ENCODE data around the gene GLYATL3. TPM values are rescaled to one million over a fixed set of nuclear protein-coding genes. Genes with fewer than 3 reads are reported as not detected.

Gene GLYATL3
- total and polyA plus RNA-seq, 2 of the 4 experiments (the other 2 are of a cell fraction), result not detected

DNA sequence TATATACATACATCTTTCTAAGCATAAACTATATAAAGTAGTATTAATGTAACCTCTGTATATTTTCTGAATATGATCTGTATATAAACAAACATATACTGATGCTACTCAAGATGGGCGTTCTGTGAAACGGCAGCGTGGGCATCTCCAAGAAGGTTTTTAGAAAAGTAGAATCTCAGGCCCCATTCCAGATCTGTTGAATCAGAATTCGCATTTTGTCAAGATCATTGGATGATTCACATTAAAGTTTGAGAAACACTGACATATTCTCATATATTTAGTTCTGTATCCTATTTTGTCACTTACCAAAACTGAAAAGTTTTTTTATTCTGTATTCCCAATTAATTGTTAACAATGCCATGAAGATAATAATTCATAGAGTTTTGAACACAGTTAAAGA lies 56.2 kb downstream of the GLYATL3 start:
- Histone ChIP-seq H3K56ac (ENCODE audit: extremely low read depth, insufficient read depth, low read length) (no peak overlapping the region), H2BK15ac (ENCODE audit: low read depth, low read length) (no peak overlapping the region), H2AK5ac (ENCODE audit: low read depth, low read length) (no peak overlapping the region), H3K4ac (ENCODE audit: low read depth, low read length) (no peak overlapping the region), H3K9me1 (ENCODE audit: insufficient read depth, low read length) (no peaks in the 10 kb centered on the region), H3K4me3 (ENCODE audit: insufficient read depth, low read depth, low read length) (no peak overlapping the region), H2BK120ac (ENCODE audit: low read depth, low read length) (no peak overlapping the region), H3K27ac (ENCODE audit: insufficient read depth, low read length) (no peak overlapping the region), H4K5ac (ENCODE audit: low read depth, low read length) (no peak overlapping the region), H3K9me3 (ENCODE audit: control insufficient read depth, insufficient read depth, low read length) (no peaks in the 10 kb centered on the region), H3K79me1 (ENCODE audit: low read depth in 1 of 2, low read length in 2 of 2) (no peaks in the 10 kb centered on the region), H4K8ac (ENCODE audit: low read depth in 2 of 2, low read length in 2 of 2) (no peak overlapping the region), H3K4me1 (ENCODE audit: control insufficient read depth, insufficient read depth, low read length) (no peaks in the 10 kb centered on the region), H2BK5ac (ENCODE audit: low read depth, low read length, poor library complexity, severe bottlenecking) (no peak overlapping the region), H2AK9ac (replicated peaks; ENCODE audit: low read depth, low read length, poor library complexity) (no peak overlapping the region), H4K20me1 (ENCODE audit: insufficient read depth, low read length) (no peaks in the 10 kb centered on the region), H2BK20ac (ENCODE audit: low read depth, low read length) (no peak overlapping the region), H3K4me2 (ENCODE audit: low read depth, low read length) (no peak overlapping the region), H4K91ac (ENCODE audit: insufficient read depth, low read depth, low read length) (no peak overlapping the region), H3K23ac (ENCODE audit: low read depth, low read length) (no peak overlapping the region), H3K36me3 (ENCODE audit: control insufficient read depth, insufficient read depth, low read length) (no peaks in the 10 kb centered on the region), H3K18ac (ENCODE audit: low read depth, low read length) (no peak overlapping the region), H3K14ac (replicated peaks; ENCODE audit: low read depth, low read length) (no peak overlapping the region), H2AFZ (replicated peaks; ENCODE audit: low read length, poor library complexity) (no peak overlapping the region), H3K9ac (ENCODE audit: low read depth, low read length) (no peak overlapping the region), H3K27me3 (ENCODE audit: control insufficient read depth, insufficient read depth, low read length) (peaks cover 10% of the 10 kb centered on the region)
- ATAC-seq (ENCODE audit: low read depth) (no peak), DNase-seq (no peak)
- dilution Hi-C loops (cut with HindIII; ENCODE audit: low sequenced_read_pairs, unreplicated experiment) (no loop called here), intact Hi-C loops (cut with micrococcal nuclease) (no loop called here), in situ Hi-C loops (cut with MboI; ENCODE audit: low sequenced_read_pairs) (no loop called here)
- TF ChIP-seq MAZ (IDR thresholded peaks at IDR 0.05; ENCODE audit: borderline replicate concordance, low read depth, low read length) (no peak), ELK1 (IDR thresholded peaks at IDR 0.05; ENCODE audit: borderline replicate concordance, low read depth, low read length) (no peak), SMC3 (IDR thresholded peaks at IDR 0.05; ENCODE audit: low read depth, low read length) (no peak), POLR2A (IDR thresholded peaks at IDR 0.05; ENCODE audit: low read depth, low read length) (no peak), RFX5 (IDR thresholded peaks at IDR 0.05; ENCODE audit: low read depth, low read length) (no peak), MXI1 (IDR thresholded peaks at IDR 0.05; ENCODE audit: borderline replicate concordance, low read depth, low read length) (no peak), NFE2L2 (IDR thresholded peaks at IDR 0.05; ENCODE audit: low read depth, low read length) (no peak), MAFK (IDR thresholded peaks at IDR 0.05; ENCODE audit: low read depth, low read length) (no peak)
- BruUV-seq (replicated peaks), result no TSS peak
- WGBS, 2 experiments (ENCODE audit: extremely low coverage in 2 of 2, insufficient read length in 1 of 2), result no CpG with 5 or more reads among the region's 4 CpGs
- CTCF ChIA-PET, result no interaction called here
- POLR2A ChIA-PET (ENCODE audit: unreplicated experiment), result no interaction called here

Data from IMR-90 (cell line).